ENCODE results near the gene ZNF579.

GRCh38 chr19:55545443-55545842, 35.2 kb downstream of the ZNF579 start, which contains the start of gene SBK3:
- TF ChIP-seq, protein P1, sequence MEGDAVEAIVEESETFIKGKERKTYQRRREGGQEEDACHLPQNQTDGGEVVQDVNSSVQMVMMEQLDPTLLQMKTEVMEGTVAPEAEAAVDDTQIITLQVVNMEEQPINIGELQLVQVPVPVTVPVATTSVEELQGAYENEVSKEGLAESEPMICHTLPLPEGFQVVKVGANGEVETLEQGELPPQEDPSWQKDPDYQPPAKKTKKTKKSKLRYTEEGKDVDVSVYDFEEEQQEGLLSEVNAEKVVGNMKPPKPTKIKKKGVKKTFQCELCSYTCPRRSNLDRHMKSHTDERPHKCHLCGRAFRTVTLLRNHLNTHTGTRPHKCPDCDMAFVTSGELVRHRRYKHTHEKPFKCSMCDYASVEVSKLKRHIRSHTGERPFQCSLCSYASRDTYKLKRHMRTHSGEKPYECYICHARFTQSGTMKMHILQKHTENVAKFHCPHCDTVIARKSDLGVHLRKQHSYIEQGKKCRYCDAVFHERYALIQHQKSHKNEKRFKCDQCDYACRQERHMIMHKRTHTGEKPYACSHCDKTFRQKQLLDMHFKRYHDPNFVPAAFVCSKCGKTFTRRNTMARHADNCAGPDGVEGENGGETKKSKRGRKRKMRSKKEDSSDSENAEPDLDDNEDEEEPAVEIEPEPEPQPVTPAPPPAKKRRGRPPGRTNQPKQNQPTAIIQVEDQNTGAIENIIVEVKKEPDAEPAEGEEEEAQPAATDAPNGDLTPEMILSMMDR (conservative IDR thresholded peaks at IDR 0.05): no peak
- TF ChIP-seq EZH2 (IDR thresholded peaks at IDR 0.05; ENCODE audit: low read depth): no peak

Measured in PC-9 (cell line).